Measurements from ENCODE around the gene RPP30. TPM values are rescaled to one million over a fixed set of nuclear protein-coding genes. Genes with fewer than 3 reads are reported as not detected.

Gene RPP30
- total RNA-seq, 1 donor from 2014 or later = 85.5 TPM

GRCh38 chr10:90912174-90912573, 40.4 kb downstream of the RPP30 start:
- no peaks in the 10 kb centered on the region for H3F3A ChIP-seq (ENCODE audit: low read depth)
- TF ChIP-seq EZH2phosphoT487 (IDR thresholded peaks at IDR 0.05) (no peak), CTCF (IDR thresholded peaks at IDR 0.05) (no peak), EZH2 (IDR thresholded peaks at IDR 0.05) (no peak)
- H3K27ac ChIP-seq = no peak overlapping the region
- H3K36me3 ChIP-seq = no peaks in the 10 kb centered on the region
- DNase-seq (ENCODE audit: low spot score) = no peak
- Mint-ChIP-seq H3K27me3 (ENCODE audit: insufficient read depth, low read depth) (no peaks in the 10 kb centered on the region), H3K4me3 (no peak overlapping the region), H3K36me3 (peaks cover 6% of the 10 kb centered on the region), H3K27ac (no peak overlapping the region), H3K9me3 (no peaks in the 10 kb centered on the region), H3K4me1 (peaks cover 5% of the 10 kb centered on the region)
- H2AFZ ChIP-seq (replicated peaks) = no peak overlapping the region
- H3K4me3 ChIP-seq = no peak overlapping the region
- no peaks in the 10 kb centered on the region for H3K9me3 ChIP-seq (ENCODE audit: low read depth)
- H3K9ac ChIP-seq = no peak overlapping the region
- H3K27me3 ChIP-seq = no peaks in the 10 kb centered on the region
- H3K4me1 ChIP-seq = peaks cover 3% of the 10 kb centered on the region
- H3K79me2 ChIP-seq (ENCODE audit: low read depth) = no peaks in the 10 kb centered on the region
- H4K20me1 ChIP-seq (ENCODE audit: low read depth) = no peaks in the 10 kb centered on the region
- no peak overlapping the region for H3K4me2 ChIP-seq

- Mint-ChIP-seq H3K27ac (no peak overlapping the region), H3K27me3 (ENCODE audit: insufficient read depth, low read depth) (no peaks in the 10 kb centered on the region), H3K4me1 (peaks cover 5% of the 10 kb centered on the region), H3K9me3 (no peaks in the 10 kb centered on the region), H3K4me3 (no peak overlapping the region), H3K36me3 (peaks cover 2% of the 10 kb centered on the region)
- Histone ChIP-seq H3K9me3 (ENCODE audit: low read depth) (no peaks in the 10 kb centered on the region), H3K27me3 (no peaks in the 10 kb centered on the region), H3K4me1 (peaks cover 3% of the 10 kb centered on the region), H3K4me2 (no peak overlapping the region), H3K27ac (no peak overlapping the region), H3F3A (ENCODE audit: low read depth) (no peaks in the 10 kb centered on the region), H4K20me1 (ENCODE audit: low read depth) (no peaks in the 10 kb centered on the region), H3K79me2 (ENCODE audit: low read depth) (no peaks in the 10 kb centered on the region), H2AFZ (replicated peaks) (no peak overlapping the region), H3K9ac (no peak overlapping the region), H3K36me3 (no peaks in the 10 kb centered on the region), H3K4me3 (no peak overlapping the region)
- no peak for DNase-seq (ENCODE audit: low spot score)
- no peak for TF ChIP-seq CTCF (IDR thresholded peaks at IDR 0.05)
- TF ChIP-seq EZH2phosphoT487 (IDR thresholded peaks at IDR 0.05) = no peak
- no peak for TF ChIP-seq EZH2 (IDR thresholded peaks at IDR 0.05)
Observed at GRCh38 chr10:90912854-90913479, 41.2 kb downstream of the RPP30 start.

GRCh38 chr10:90913774-90914420, 42.1 kb downstream of the RPP30 start:
- Mint-ChIP-seq H3K27me3 (ENCODE audit: insufficient read depth, low read depth) (no peaks in the 10 kb centered on the region), H3K36me3 (no peaks in the 10 kb centered on the region)
- H3K4me3 ChIP-seq = no peak overlapping the region

More at GRCh38 chr10:90913774-90914420, 42.1 kb downstream of the RPP30 start:
- DNase-seq (ENCODE audit: low spot score) = no peak
- Mint-ChIP-seq H3K4me3 (no peak overlapping the region), H3K27ac (no peak overlapping the region), H3K9me3 (no peaks in the 10 kb centered on the region), H3K4me1 (peaks cover 5% of the 10 kb centered on the region)
- Histone ChIP-seq H3K9ac (no peak overlapping the region), H3K27ac (no peak overlapping the region), H4K20me1 (ENCODE audit: low read depth) (no peaks in the 10 kb centered on the region), H3F3A (ENCODE audit: low read depth) (no peaks in the 10 kb centered on the region), H3K27me3 (no peaks in the 10 kb centered on the region), H3K9me3 (ENCODE audit: low read depth) (no peaks in the 10 kb centered on the region), H3K36me3 (no peaks in the 10 kb centered on the region), H3K4me1 (peaks cover 3% of the 10 kb centered on the region), H3K79me2 (ENCODE audit: low read depth) (no peaks in the 10 kb centered on the region), H2AFZ (replicated peaks) (no peak overlapping the region), H3K4me2 (no peak overlapping the region)
- TF ChIP-seq CTCF (IDR thresholded peaks at IDR 0.05) (no peak), EZH2 (IDR thresholded peaks at IDR 0.05) (no peak), EZH2phosphoT487 (IDR thresholded peaks at IDR 0.05) (no peak)
